CD8-positive, alpha-beta memory T cell (primary cell): ENCODE data around the gene MYO18A. TPM values are rescaled to one million over a fixed set of nuclear protein-coding genes. Genes with fewer than 3 reads are reported as not detected.

Experiments
- CTCF ChIA-PET: fragments of 350-600 bp; sonication (Branson Sonifier 250); formaldehyde crosslinking; loops from one replicate; lab custom pipeline; 2021; ENCODE audit warnings: antibody characterized with exemption; lab: Charles Lee
- POLR2A ChIA-PET: fragments of 350-600 bp; sonication (Branson Sonifier 250); formaldehyde crosslinking; loops from one replicate; lab custom pipeline; 2021; ENCODE audit warnings: antibody characterized with exemption; lab: Charles Lee
- DNase-seq, 5 donors: peaks; one replicate each; pipeline versions ENCODE4 v3.0.0 to v3.0.0-alpha.2; 2020 to 2022; ENCODE audit warnings: mixed read lengths in 1 of 5
- H3K27ac ChIP-seq: one replicate; pipeline ENCODE4 v1.7.0; 2013; ENCODE audit warnings: low read depth, mild to moderate bottlenecking, low read length, moderate library complexity
- H3K27me3 ChIP-seq: 2 replicates; pipeline ENCODE4 v1.7.0; 2013; ENCODE audit warnings: low read length, mild to moderate bottlenecking; ENCODE audit not compliant: insufficient read depth, poor library complexity, severe bottlenecking
- H3K36me3 ChIP-seq: 2 replicates; pipeline ENCODE4 v1.7.0; 2013; ENCODE audit warnings: mild to moderate bottlenecking, low read length, moderate library complexity; ENCODE audit not compliant: insufficient read depth
- H3K4me1 ChIP-seq: 2 replicates; pipeline ENCODE4 v1.7.0; 2013; ENCODE audit warnings: mild to moderate bottlenecking, low read length, moderate library complexity; ENCODE audit not compliant: insufficient read depth
- H3K4me3 ChIP-seq: 2 replicates; pipeline ENCODE4 v1.7.0; 2013; ENCODE audit warnings: mild to moderate bottlenecking, low read length
- H3K9me3 ChIP-seq: 2 replicates; pipeline ENCODE4 v1.7.0; 2013; ENCODE audit warnings: mild to moderate bottlenecking, low read length
- H3K27ac Mint-ChIP-seq, 8 donors: one replicate each; pipeline ENCODE4 v1.8.0; 2020 to 2021; ENCODE audit warnings: mixed read lengths in 8 of 8, mild to moderate bottlenecking in 6 of 8, inconsistent platforms in 3 of 8, moderate library complexity in 3 of 8
- H3K27me3 Mint-ChIP-seq, 2 donors: one replicate each; pipeline ENCODE4 v1.8.0; 2020 to 2021; ENCODE audit warnings: mixed read lengths in 2 of 2, mild to moderate bottlenecking in 1 of 2, moderate library complexity in 1 of 2
- H3K36me3 Mint-ChIP-seq, 3 donors: one replicate each; pipeline ENCODE4 v1.8.0; 2020 to 2021; ENCODE audit warnings: mixed read lengths in 3 of 3, inconsistent platforms in 1 of 3, mild to moderate bottlenecking in 1 of 3
- H3K4me1 Mint-ChIP-seq, 3 donors: one replicate each; pipeline ENCODE4 v1.8.0; 2020 to 2021; ENCODE audit warnings: mixed read lengths in 3 of 3, inconsistent platforms in 1 of 3, mild to moderate bottlenecking in 1 of 3
- H3K4me3 Mint-ChIP-seq, 7 donors: one replicate each; pipeline ENCODE4 v1.8.0; 2020 to 2021; ENCODE audit warnings: mixed read lengths in 7 of 7, mild to moderate bottlenecking in 6 of 7, moderate library complexity in 4 of 7, inconsistent platforms in 2 of 7
- H3K9me3 Mint-ChIP-seq, 5 donors: one replicate each; pipeline ENCODE4 v1.8.0; 2020 to 2022; ENCODE audit warnings: mixed read lengths in 5 of 5, mild to moderate bottlenecking in 3 of 5, moderate library complexity in 2 of 5, inconsistent platforms in 1 of 5
- polyA plus RNA-seq: library from polyadenylated mRNA; unstranded; fragments of 300-500 nt; fragmentation: Illumina TruSeq; gene quantifications from one replicate; pipeline ENCODE4 v1.2.3, GENCODE V29; 2021
- total RNA-seq, 2 experiments: library from RNA; stranded (reverse); gene quantifications; one replicate each; pipeline ENCODE4 v1.2.3, GENCODE V29; 2021

MYO18A gene
- total and polyA plus RNA-seq, 3 experiments from 2014 or later: 34.0 to 39.7 (median 39.7) TPM

DNA sequence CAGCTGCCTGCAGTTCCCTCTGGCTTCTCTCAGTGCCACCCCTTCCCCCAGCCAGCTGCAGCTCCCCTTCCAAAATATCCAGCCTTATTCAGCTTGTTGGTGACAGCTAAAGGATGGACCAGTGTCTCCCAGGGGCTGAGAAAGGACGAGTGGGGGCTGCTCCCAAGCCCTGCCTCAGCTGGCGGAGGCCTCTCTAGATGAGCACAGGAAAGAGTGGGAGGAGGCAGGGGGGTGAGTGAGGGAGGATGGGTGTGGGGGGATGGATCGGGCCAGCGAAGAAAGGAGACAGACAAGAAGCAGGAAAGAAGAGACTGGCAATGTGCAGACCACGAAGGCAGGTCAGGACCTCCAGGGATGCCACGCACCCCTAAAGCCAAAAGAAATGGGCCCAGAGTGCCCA, 119.7 kb downstream of the MYO18A start:
- no peak overlapping the region for H3K27ac ChIP-seq
- H3K4me3 Mint-ChIP-seq: no peak overlapping the region
- peaks cover 0 to 6% of the 10 kb centered on the region in 2 donors for H3K27me3 Mint-ChIP-seq
- ChIA-PET POLR2A (interaction anchor here (0.5 kb wide), 1 partner anchor 339 kb away, joined by 3 read pairs; no protein-coding TSS in a partner anchor), CTCF (no interaction called here)
- H3K4me3 ChIP-seq: no peak overlapping the region
- no peak overlapping the region for H3K27ac Mint-ChIP-seq
- H3K27me3 ChIP-seq: no peaks in the 10 kb centered on the region
- no peaks in the 10 kb centered on the region for H3K9me3 Mint-ChIP-seq
- H3K36me3 ChIP-seq: no peaks in the 10 kb centered on the region
- H3K9me3 ChIP-seq: no peaks in the 10 kb centered on the region
- no peaks in the 10 kb centered on the region for H3K4me1 Mint-ChIP-seq
- no peaks in the 10 kb centered on the region for H3K4me1 ChIP-seq
- no peak for DNase-seq
- H3K36me3 Mint-ChIP-seq: no peaks in the 10 kb centered on the region

DNA sequence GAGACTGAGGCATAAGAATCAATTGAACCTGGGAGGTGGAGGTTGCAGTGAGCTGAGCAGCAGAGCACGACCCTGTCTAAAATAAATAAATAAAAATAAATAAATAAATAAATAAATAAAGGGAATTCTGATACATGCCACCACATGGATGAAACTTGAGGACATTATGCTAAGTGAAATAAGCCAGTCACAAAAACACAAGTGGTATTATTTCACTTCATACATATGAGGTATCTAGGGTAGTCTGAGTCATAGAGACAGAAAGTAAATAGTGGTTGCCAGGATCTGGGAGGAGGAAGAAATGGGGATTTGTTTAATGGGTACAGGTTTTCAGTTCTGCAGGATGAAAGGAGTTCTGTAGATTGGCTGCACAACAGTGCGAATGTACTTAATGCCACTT, 120.9 kb downstream of the MYO18A start:
- H3K27me3 Mint-ChIP-seq: peaks cover 0 to 8% of the 10 kb centered on the region in 2 donors
- POLR2A ChIA-PET: no interaction called here

DNA sequence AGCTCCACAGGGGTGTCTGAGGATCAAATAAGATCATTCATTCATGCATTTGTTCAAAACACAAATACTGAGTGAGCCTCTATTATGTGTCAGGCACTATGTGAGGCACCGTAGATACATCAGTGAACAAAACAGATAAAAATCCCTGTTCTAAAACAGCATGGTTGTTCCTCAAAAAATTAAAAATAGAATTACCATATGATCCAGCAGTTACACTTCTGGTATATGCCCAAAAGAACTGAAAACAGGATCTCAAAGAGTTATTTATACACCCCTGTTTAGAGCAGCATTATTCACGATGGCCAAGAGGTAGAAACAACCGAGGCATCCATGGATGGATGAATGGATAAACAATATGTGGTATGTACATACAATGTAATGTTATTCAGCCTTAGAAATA, 121.8 kb downstream of the MYO18A start:
- Histone ChIP-seq H3K4me3 (no peak overlapping the region), H3K36me3 (no peaks in the 10 kb centered on the region), H3K27me3 (no peaks in the 10 kb centered on the region), H3K9me3 (no peaks in the 10 kb centered on the region), H3K4me1 (no peaks in the 10 kb centered on the region), H3K27ac (no peak overlapping the region)
- no peak for DNase-seq
- no peak overlapping the region for H3K4me3 Mint-ChIP-seq
- no peaks in the 10 kb centered on the region for H3K4me1 Mint-ChIP-seq
- no peaks in the 10 kb centered on the region for H3K36me3 Mint-ChIP-seq
- H3K27ac Mint-ChIP-seq: no peak overlapping the region
- peaks cover 0 to 8% of the 10 kb centered on the region in 2 donors for H3K27me3 Mint-ChIP-seq
- no peaks in the 10 kb centered on the region for H3K9me3 Mint-ChIP-seq
- ChIA-PET CTCF (no interaction called here), POLR2A (no interaction called here)

More for the DNA sequence above, 120.9 kb downstream of the MYO18A start:
- H3K36me3 Mint-ChIP-seq: no peaks in the 10 kb centered on the region
- Histone ChIP-seq H3K36me3 (no peaks in the 10 kb centered on the region), H3K9me3 (no peaks in the 10 kb centered on the region), H3K27me3 (no peaks in the 10 kb centered on the region), H3K4me3 (no peak overlapping the region), H3K27ac (no peak overlapping the region), H3K4me1 (no peaks in the 10 kb centered on the region)
- no peak overlapping the region for H3K27ac Mint-ChIP-seq
- CTCF ChIA-PET: no interaction called here
- H3K9me3 Mint-ChIP-seq: no peaks in the 10 kb centered on the region
- H3K4me3 Mint-ChIP-seq: no peak overlapping the region
- DNase-seq: no peak
- no peaks in the 10 kb centered on the region for H3K4me1 Mint-ChIP-seq

DNA sequence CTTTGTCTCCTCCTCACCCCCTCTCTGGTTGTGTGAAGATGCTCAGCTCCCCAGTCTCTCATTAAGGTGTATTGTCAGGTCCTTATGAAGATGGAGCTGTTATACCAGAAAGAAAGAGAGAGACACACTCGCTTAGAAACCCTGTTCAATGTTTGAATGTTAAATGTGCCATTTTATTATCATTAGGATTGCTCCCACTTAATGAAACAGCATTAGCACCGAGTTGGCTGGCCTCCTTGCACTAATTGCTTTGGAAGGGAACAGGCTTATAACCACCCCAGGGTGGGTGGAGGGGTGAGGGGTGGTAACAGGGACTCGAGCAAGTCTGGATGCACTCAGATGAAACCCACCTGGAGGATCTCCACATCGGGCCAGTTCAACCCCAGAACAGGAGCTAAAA, 122.8 kb downstream of the MYO18A start:
- Histone ChIP-seq H3K4me1 (no peaks in the 10 kb centered on the region), H3K9me3 (no peaks in the 10 kb centered on the region), H3K4me3 (no peak overlapping the region), H3K27me3 (no peaks in the 10 kb centered on the region), H3K27ac (no peak overlapping the region), H3K36me3 (no peaks in the 10 kb centered on the region)
- no peaks in the 10 kb centered on the region for H3K36me3 Mint-ChIP-seq
- H3K4me3 Mint-ChIP-seq: no peak overlapping the region
- DNase-seq: no peak
- no peaks in the 10 kb centered on the region for H3K4me1 Mint-ChIP-seq
- no peaks in the 10 kb centered on the region for H3K9me3 Mint-ChIP-seq
- H3K27ac Mint-ChIP-seq: no peak overlapping the region
- POLR2A ChIA-PET: no interaction called here
- CTCF ChIA-PET: no interaction called here
- H3K27me3 Mint-ChIP-seq: peaks cover 0 to 6% of the 10 kb centered on the region in 2 donors

- H3K4me3 ChIP-seq: no peak overlapping the region
- no peaks in the 10 kb centered on the region for H3K27me3 ChIP-seq
- no peaks in the 10 kb centered on the region for H3K4me1 ChIP-seq
- Mint-ChIP-seq H3K4me1 (no peaks in the 10 kb centered on the region), H3K27ac (no peak overlapping the region), H3K4me3 (no peak overlapping the region), H3K36me3 (peaks cover 0 to 1% (median 0%) of the 10 kb centered on the region in 3 donors), H3K27me3 (peaks cover 3 to 6% of the 10 kb centered on the region in 2 donors), H3K9me3 (no peaks in the 10 kb centered on the region)
- H3K9me3 ChIP-seq: no peaks in the 10 kb centered on the region
- ChIA-PET CTCF (no interaction called here), POLR2A (no interaction called here)
- no peak for DNase-seq
- no peak overlapping the region for H3K27ac ChIP-seq
- no peaks in the 10 kb centered on the region for H3K36me3 ChIP-seq
These were observed 125.4 kb downstream of the MYO18A start for GRCh38 chr17:29054835-29055234.

- no peaks in the 10 kb centered on the region for H3K4me1 ChIP-seq
- Mint-ChIP-seq H3K4me1 (no peaks in the 10 kb centered on the region), H3K4me3 (no peak overlapping the region), H3K27me3 (peaks cover 13 to 21% of the 10 kb centered on the region in 2 donors), H3K9me3 (no peaks in the 10 kb centered on the region), H3K27ac (no peak overlapping the region), H3K36me3 (peaks cover 0 to 4% (median 0%) of the 10 kb centered on the region in 3 donors)
- CTCF ChIA-PET: no interaction called here
- no peaks in the 10 kb centered on the region for H3K36me3 ChIP-seq
- H3K27ac ChIP-seq: no peak overlapping the region
- H3K4me3 ChIP-seq: no peak overlapping the region
- POLR2A ChIA-PET: no interaction called here
- DNase-seq: no peak
- no peaks in the 10 kb centered on the region for H3K9me3 ChIP-seq
- H3K27me3 ChIP-seq: no peaks in the 10 kb centered on the region
These were observed 128.5 kb downstream of the MYO18A start for GRCh38 chr17:29051731-29052130.

GRCh38 chr17:29051194-29051593, 129.0 kb downstream of the MYO18A start:
- no peak overlapping the region for H3K4me3 ChIP-seq
- H3K4me1 Mint-ChIP-seq: no peaks in the 10 kb centered on the region
- no peak overlapping the region for H3K27ac Mint-ChIP-seq
- no peak overlapping the region for H3K4me3 Mint-ChIP-seq
- H3K27me3 ChIP-seq: no peaks in the 10 kb centered on the region
- ChIA-PET POLR2A (no interaction called here), CTCF (no interaction called here)
- DNase-seq: no peak
- H3K9me3 Mint-ChIP-seq: no peaks in the 10 kb centered on the region
- no peaks in the 10 kb centered on the region for H3K9me3 ChIP-seq
- no peak overlapping the region for H3K27ac ChIP-seq
- no peaks in the 10 kb centered on the region for H3K4me1 ChIP-seq
- no peaks in the 10 kb centered on the region for H3K36me3 ChIP-seq
- H3K27me3 Mint-ChIP-seq: peaks cover 17 to 27% of the 10 kb centered on the region in 2 donors
- peaks cover 0 to 4% (median 0%) of the 10 kb centered on the region in 3 donors for H3K36me3 Mint-ChIP-seq

DNA sequence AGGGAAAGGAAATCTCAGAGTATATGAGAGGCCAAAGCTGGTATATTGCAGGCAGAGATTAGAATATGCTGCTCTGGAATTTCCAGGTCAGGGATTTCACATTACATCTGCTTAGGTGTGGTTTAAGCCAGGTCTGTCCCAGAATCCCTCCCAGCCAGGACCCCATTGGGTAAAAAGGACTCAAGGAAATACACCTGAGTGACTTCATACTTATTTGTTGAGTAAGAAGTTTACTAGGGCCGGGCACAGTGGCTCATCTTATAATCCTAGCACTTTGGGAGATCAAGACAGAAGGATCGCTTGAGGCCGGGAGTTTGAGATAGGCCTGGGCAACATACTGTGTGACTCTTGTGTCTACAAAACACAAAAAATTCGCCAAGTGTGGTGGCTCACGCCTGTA, 130.0 kb downstream of the MYO18A start:
- H3K4me3 Mint-ChIP-seq: no peak overlapping the region
- H3K36me3 ChIP-seq: no peaks in the 10 kb centered on the region
- POLR2A ChIA-PET: no interaction called here
- no peaks in the 10 kb centered on the region for H3K27me3 ChIP-seq
- no peaks in the 10 kb centered on the region for H3K9me3 ChIP-seq
- no peaks in the 10 kb centered on the region for H3K4me1 Mint-ChIP-seq
- H3K36me3 Mint-ChIP-seq: peaks cover 0 to 4% (median 0%) of the 10 kb centered on the region in 3 donors
- H3K27me3 Mint-ChIP-seq: peaks cover 19 to 33% of the 10 kb centered on the region in 2 donors
- no peak for DNase-seq
- H3K9me3 Mint-ChIP-seq: no peaks in the 10 kb centered on the region
- H3K4me1 ChIP-seq: no peaks in the 10 kb centered on the region
- CTCF ChIA-PET: no interaction called here
- H3K27ac Mint-ChIP-seq: no peak overlapping the region
- H3K27ac ChIP-seq: no peak overlapping the region
- no peak overlapping the region for H3K4me3 ChIP-seq
